Measurements from ENCODE around the gene SERPINB4.
"Not testable (repeated sequence)": the region's sequence is repeated elsewhere in the genome, so short reads cannot be mapped to it uniquely, and the experiment has no call there.

SERPINB4 gene

GRCh38 chr18:63661750-63662149 lies 17.7 kb upstream of the SERPINB4 start, which contains the start of gene SERPINB3:
Gene SERPINB3, minus strand, starts transcription at chr18:63661893. Its CDS starts 677 bp downstream, at chr18:63661216.
- not testable (repeated sequence) for H3K4me3 ChIP-seq (ENCODE audit: low read length); H3K36me3 ChIP-seq (ENCODE audit: control insufficient read depth, insufficient read depth, low read length); H3K9ac ChIP-seq (ENCODE audit: low read length); H3K9me3 ChIP-seq (ENCODE audit: control insufficient read depth, low read length); H3K4me1 ChIP-seq (ENCODE audit: control insufficient read depth, insufficient read depth, low read length); H3K27me3 ChIP-seq (ENCODE audit: control insufficient read depth, insufficient read depth, low read length)

DNA sequence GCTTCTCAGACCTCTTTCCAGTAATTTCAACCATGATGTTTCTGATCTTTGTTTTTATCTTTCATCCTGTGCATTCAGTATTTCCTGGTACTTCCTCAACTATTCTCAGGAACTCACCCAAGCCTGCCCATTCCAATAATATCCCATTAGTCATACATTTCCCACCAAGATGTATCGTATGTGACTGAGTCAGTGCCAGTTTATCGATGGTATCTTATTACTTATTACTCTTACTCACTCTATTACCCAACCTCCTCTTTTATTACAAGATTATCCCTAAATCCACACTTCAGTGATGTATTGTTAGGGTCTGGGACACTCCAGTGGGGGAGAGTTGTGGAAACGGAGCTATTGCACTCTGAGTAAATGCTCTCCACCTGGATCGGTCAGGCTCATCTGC lies 14.9 kb upstream of the SERPINB4 start:
- H3K36me3 ChIP-seq (ENCODE audit: control insufficient read depth, insufficient read depth, low read length); H3K27me3 ChIP-seq (ENCODE audit: control insufficient read depth, insufficient read depth, low read length); H3K9me3 ChIP-seq (ENCODE audit: control insufficient read depth, low read length); H3K4me1 ChIP-seq (ENCODE audit: control insufficient read depth, insufficient read depth, low read length); H3K9ac ChIP-seq (ENCODE audit: low read length); H3K4me3 ChIP-seq (ENCODE audit: low read length): not testable (repeated sequence)

GRCh38 chr18:63650271-63650670 lies 6.2 kb upstream of the SERPINB4 start:
- not testable (repeated sequence) for H3K4me1 ChIP-seq (ENCODE audit: control insufficient read depth, insufficient read depth, low read length); H3K9me3 ChIP-seq (ENCODE audit: control insufficient read depth, low read length); H3K27me3 ChIP-seq (ENCODE audit: control insufficient read depth, insufficient read depth, low read length); H3K36me3 ChIP-seq (ENCODE audit: control insufficient read depth, insufficient read depth, low read length); H3K4me3 ChIP-seq (ENCODE audit: low read length); H3K9ac ChIP-seq (ENCODE audit: low read length)

GRCh38 chr18:63648241-63648640 lies 4.2 kb upstream of the SERPINB4 start:
- H3K4me3 ChIP-seq (ENCODE audit: low read length), result no peak overlapping the region
- no peaks in the 10 kb centered on the region for H3K36me3 ChIP-seq (ENCODE audit: control insufficient read depth, insufficient read depth, low read length)
- no peaks in the 10 kb centered on the region for H3K27me3 ChIP-seq (ENCODE audit: control insufficient read depth, insufficient read depth, low read length)
- H3K4me1 ChIP-seq (ENCODE audit: control insufficient read depth, insufficient read depth, low read length), result no peaks in the 10 kb centered on the region
- H3K9ac ChIP-seq (ENCODE audit: low read length), result no peak overlapping the region
- no peaks in the 10 kb centered on the region for H3K9me3 ChIP-seq (ENCODE audit: control insufficient read depth, low read length)

DNA sequence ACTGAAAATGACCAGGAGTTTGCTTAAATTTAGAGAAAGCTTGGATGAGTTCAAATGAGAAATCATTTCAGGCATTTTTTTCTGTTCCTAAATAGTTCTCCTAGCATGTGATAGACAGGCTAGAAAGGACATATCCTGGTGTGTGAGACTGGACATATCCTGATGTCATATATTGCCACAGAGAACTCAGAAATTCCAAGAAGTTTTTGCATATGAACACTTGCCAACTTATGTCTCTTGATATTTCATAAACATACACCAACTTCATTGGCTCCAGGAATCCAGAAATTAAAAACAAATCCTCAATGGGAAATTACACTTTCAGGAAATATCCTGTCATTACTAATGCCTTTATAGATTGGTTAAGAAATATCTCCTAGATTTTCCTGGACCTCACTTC lies 2.9 kb upstream of the SERPINB4 start:
- H3K4me1 ChIP-seq (ENCODE audit: control insufficient read depth, insufficient read depth, low read length), result no peaks in the 10 kb centered on the region
- no peaks in the 10 kb centered on the region for H3K36me3 ChIP-seq (ENCODE audit: control insufficient read depth, insufficient read depth, low read length)
- no peaks in the 10 kb centered on the region for H3K9me3 ChIP-seq (ENCODE audit: control insufficient read depth, low read length)
- H3K9ac ChIP-seq (ENCODE audit: low read length), result no peak overlapping the region
- H3K4me3 ChIP-seq (ENCODE audit: low read length), result no peak overlapping the region
- H3K27me3 ChIP-seq (ENCODE audit: control insufficient read depth, insufficient read depth, low read length), result no peaks in the 10 kb centered on the region

- not testable (repeated sequence) for H3K27me3 ChIP-seq (ENCODE audit: control insufficient read depth, insufficient read depth, low read length); H3K36me3 ChIP-seq (ENCODE audit: control insufficient read depth, insufficient read depth, low read length); H3K4me1 ChIP-seq (ENCODE audit: control insufficient read depth, insufficient read depth, low read length); H3K4me3 ChIP-seq (ENCODE audit: low read length); H3K9ac ChIP-seq (ENCODE audit: low read length); H3K9me3 ChIP-seq (ENCODE audit: control insufficient read depth, low read length)
Measured at GRCh38 chr18:63644694-63645093, 638 bp upstream of the SERPINB4 start.

DNA sequence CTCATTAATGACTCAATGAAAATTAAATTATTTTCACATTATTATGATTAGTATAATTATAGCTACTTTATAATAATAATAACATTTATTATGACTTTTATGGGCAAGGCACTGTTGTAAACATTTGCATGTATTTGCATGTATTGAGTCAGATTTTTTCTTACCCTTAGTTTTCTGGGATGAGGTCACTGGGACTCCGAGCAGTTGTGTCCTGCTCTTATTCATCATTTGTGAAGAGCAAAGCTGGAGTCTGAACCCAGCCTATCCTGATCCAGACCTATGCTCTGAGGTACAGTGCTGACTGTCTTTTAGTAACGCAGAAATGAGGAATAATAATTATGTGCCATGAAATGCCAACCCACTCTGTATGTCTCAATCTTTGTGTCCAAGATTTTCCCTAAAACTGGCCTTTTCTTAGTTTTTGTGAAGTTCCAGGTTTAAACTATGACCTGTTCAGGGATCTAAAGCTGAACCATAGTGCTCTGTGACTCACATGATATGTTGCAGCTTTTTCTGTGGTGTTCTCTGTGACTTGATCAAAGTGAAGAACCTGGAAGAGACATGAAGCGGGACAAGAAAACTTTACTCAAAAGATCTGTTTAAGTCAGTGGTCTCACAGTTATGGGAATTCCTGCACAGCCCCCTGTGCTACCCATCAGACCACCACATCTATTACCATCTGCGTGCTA lies 1.2 kb downstream of the SERPINB4 start:
- not testable (repeated sequence) for H3K27me3 ChIP-seq (ENCODE audit: control insufficient read depth, insufficient read depth, low read length); H3K36me3 ChIP-seq (ENCODE audit: control insufficient read depth, insufficient read depth, low read length); H3K9me3 ChIP-seq (ENCODE audit: control insufficient read depth, low read length)

GRCh38 chr18:63641157-63641680 lies 2.8 kb downstream of the SERPINB4 start:
- not testable (repeated sequence) for H3K4me3 ChIP-seq (ENCODE audit: low read length); H3K9ac ChIP-seq (ENCODE audit: low read length); H3K4me1 ChIP-seq (ENCODE audit: control insufficient read depth, insufficient read depth, low read length); H3K9me3 ChIP-seq (ENCODE audit: control insufficient read depth, low read length); H3K36me3 ChIP-seq (ENCODE audit: control insufficient read depth, insufficient read depth, low read length); H3K27me3 ChIP-seq (ENCODE audit: control insufficient read depth, insufficient read depth, low read length)

More for the DNA sequence above, 1.2 kb downstream of the SERPINB4 start:
- not testable (repeated sequence) for H3K9ac ChIP-seq (ENCODE audit: low read length); H3K4me1 ChIP-seq (ENCODE audit: control insufficient read depth, insufficient read depth, low read length); H3K4me3 ChIP-seq (ENCODE audit: low read length)

DNA sequence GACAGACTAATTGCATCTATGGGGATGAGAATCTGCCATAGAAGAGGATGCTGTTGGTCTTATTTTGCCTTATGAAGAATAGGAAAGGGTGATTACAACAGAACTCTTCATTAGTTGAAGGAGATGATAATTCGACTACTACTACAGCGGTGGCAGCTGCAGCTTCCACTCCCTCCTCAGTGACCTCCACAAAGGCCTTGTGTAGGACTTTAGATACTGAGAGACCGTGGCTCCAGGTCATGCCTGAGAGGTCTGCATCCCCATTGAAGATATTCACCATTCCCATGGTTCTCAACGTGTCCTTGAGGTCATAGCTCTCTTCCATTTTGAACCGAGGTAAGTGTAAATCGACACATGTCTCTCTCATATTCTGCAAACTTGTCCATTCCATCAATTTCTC lies 6.4 kb downstream of the SERPINB4 start:
- Histone ChIP-seq H3K36me3 (ENCODE audit: control insufficient read depth, insufficient read depth, low read length) (no peaks in the 10 kb centered on the region), H3K9ac (ENCODE audit: low read length) (no peak overlapping the region), H3K27me3 (ENCODE audit: control insufficient read depth, insufficient read depth, low read length) (no peaks in the 10 kb centered on the region), H3K4me1 (ENCODE audit: control insufficient read depth, insufficient read depth, low read length) (no peaks in the 10 kb centered on the region), H3K9me3 (ENCODE audit: control insufficient read depth, low read length) (no peaks in the 10 kb centered on the region), H3K4me3 (ENCODE audit: low read length) (no peak overlapping the region)

GRCh38 chr18:63627819-63628218 lies 16.2 kb downstream of the SERPINB4 start:
- H3K9me3 ChIP-seq (ENCODE audit: control insufficient read depth, low read length), result no peaks in the 10 kb centered on the region
- no peaks in the 10 kb centered on the region for H3K4me1 ChIP-seq (ENCODE audit: control insufficient read depth, insufficient read depth, low read length)
- no peaks in the 10 kb centered on the region for H3K27me3 ChIP-seq (ENCODE audit: control insufficient read depth, insufficient read depth, low read length)
- H3K36me3 ChIP-seq (ENCODE audit: control insufficient read depth, insufficient read depth, low read length), result no peaks in the 10 kb centered on the region
- no peak overlapping the region for H3K4me3 ChIP-seq (ENCODE audit: low read length)
- no peak overlapping the region for H3K9ac ChIP-seq (ENCODE audit: low read length)

- no peak overlapping the region for H3K4me3 ChIP-seq (ENCODE audit: low read length)
- no peaks in the 10 kb centered on the region for H3K9me3 ChIP-seq (ENCODE audit: control insufficient read depth, low read length)
- H3K4me1 ChIP-seq (ENCODE audit: control insufficient read depth, insufficient read depth, low read length), result no peaks in the 10 kb centered on the region
- no peaks in the 10 kb centered on the region for H3K27me3 ChIP-seq (ENCODE audit: control insufficient read depth, insufficient read depth, low read length)
- no peaks in the 10 kb centered on the region for H3K36me3 ChIP-seq (ENCODE audit: control insufficient read depth, insufficient read depth, low read length)
- no peak overlapping the region for H3K9ac ChIP-seq (ENCODE audit: low read length)
Measured at GRCh38 chr18:63626431-63626830, 17.6 kb downstream of the SERPINB4 start.

DNA sequence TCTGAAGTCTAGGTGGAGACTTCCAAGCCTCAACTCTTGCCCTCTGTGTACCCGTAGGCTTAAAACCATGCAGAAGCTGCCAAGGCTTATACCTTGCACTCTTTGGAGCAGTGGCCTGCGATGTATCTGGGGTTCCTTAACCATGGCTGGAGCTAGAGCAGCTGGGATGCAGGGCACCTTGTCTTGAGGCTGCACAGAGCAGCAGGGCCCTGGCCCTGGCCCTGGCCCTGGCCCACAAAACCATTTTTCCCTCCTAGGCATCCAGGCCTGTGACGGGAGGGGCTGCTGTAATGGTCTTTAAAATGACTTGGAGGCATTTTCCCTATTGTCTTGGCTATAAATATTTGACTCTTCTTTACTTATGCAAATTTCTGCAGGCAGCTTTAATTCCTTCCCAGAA lies 19.2 kb downstream of the SERPINB4 start:
- H3K27me3 ChIP-seq (ENCODE audit: control insufficient read depth, insufficient read depth, low read length), result no peaks in the 10 kb centered on the region
- H3K9ac ChIP-seq (ENCODE audit: low read length), result no peak overlapping the region
- no peaks in the 10 kb centered on the region for H3K36me3 ChIP-seq (ENCODE audit: control insufficient read depth, insufficient read depth, low read length)
- H3K4me3 ChIP-seq (ENCODE audit: low read length), result no peak overlapping the region
- H3K9me3 ChIP-seq (ENCODE audit: control insufficient read depth, low read length), result no peaks in the 10 kb centered on the region
- H3K4me1 ChIP-seq (ENCODE audit: control insufficient read depth, insufficient read depth, low read length), result no peaks in the 10 kb centered on the region

GRCh38 chr18:63619661-63620060 lies 24.4 kb downstream of the SERPINB4 start:
- no peaks in the 10 kb centered on the region for H3K27me3 ChIP-seq (ENCODE audit: control insufficient read depth, insufficient read depth, low read length)
- no peak overlapping the region for H3K4me3 ChIP-seq (ENCODE audit: low read length)
- H3K9ac ChIP-seq (ENCODE audit: low read length), result no peak overlapping the region
- H3K4me1 ChIP-seq (ENCODE audit: control insufficient read depth, insufficient read depth, low read length), result no peaks in the 10 kb centered on the region
- no peaks in the 10 kb centered on the region for H3K9me3 ChIP-seq (ENCODE audit: control insufficient read depth, low read length)
- no peaks in the 10 kb centered on the region for H3K36me3 ChIP-seq (ENCODE audit: control insufficient read depth, insufficient read depth, low read length)

Data from mucosa of stomach (tissue), 1 donor.